GM03348 (cell line): ENCODE measurements around the gene LCE1F.

Source experiments
- DNase-seq: peaks from one replicate; pipeline ENCODE4 v3.0.0; 2012; ENCODE audit warnings: low spot score

The LCE1F gene, protein sequence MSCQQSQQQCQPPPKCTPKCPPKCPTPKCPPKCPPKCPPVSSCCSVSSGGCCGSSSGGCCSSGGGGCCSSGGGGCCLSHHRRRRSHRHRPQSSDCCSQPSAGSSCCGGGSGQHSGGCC

DNA sequence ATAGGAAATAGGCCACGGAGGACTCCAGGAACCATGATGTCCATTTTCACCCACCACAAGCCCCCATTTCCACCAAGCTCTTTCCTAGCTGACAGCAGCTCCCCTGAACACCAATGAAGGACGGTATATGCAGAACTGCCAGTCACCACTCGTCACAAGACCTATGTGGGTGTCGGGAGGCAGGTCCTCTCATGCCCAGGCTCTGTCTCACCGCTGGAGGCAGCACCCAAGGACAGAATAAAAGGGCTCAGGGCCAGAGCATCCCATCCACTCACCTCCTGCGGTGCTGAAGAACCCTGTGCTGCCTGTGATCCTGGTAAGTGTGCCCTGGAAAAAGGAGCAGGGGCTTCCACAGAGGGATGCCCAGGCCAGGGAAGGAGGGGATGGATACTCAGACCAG is at the start of gene LCE1F:
Gene LCE1F (plus strand): TSS at position 266 of the 400 bp plus-strand sequence. CDS start 1,232 bp downstream, outside the sequence.
- no peak for DNase-seq

DNA sequence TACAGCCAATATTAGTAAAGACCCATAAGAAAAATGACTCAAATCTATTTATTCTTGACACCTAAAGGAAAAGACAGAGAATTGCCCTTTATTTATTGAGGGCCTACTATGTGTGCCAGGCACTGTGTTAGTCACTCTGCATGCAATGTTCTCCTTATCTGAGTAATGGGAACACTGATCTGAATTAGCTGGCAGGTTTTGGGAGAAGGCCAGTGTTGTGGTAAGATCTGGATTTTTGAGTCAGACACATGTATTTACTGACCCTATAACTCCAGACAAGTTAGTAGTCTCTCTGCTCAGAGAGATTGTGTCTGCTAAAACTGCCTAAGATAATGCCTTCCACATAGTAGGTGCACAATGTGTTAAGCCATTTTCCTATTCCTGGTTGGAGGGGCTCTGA is 49.7 kb upstream of the LCE1F start:
- DNase-seq, result no peak

DNA sequence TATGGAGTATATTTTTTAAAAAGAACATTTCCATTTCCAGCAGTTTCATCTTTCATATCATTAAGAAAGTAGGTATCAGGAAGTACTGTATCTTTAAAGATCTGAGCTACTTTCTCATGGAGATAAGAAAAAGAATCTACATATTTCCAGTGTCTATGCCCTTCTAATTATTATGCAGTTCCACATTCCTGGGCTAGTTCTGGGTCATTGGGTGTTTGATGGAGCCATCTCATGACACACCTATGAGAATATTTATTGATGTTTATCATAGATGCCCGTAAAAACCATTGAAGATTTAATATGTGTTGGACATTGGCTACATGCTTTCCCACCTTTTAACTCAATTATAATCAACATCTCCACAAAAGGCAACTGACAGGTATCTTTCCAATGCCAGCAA is 46.0 kb upstream of the LCE1F start:
- no peak for DNase-seq

DNA sequence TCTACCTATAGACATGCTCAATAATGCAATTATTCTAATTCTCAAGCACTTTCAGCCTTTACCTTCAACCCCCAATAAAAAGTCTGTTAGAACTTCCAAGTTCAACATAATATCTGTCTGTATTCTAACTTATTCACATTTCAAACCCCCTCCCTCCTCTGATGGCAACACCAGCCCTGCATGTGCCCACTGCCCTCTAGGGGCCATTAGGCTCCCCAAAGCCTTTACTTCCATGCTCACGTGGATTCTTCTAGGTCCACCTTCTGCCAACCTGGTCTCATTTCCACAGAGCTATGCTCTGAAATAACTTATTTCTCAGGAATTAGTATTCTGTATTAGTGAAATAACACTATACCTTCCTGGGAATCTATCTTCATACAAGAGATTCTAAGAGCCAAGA is 39.3 kb upstream of the LCE1F start:
- DNase-seq, result no peak

DNA sequence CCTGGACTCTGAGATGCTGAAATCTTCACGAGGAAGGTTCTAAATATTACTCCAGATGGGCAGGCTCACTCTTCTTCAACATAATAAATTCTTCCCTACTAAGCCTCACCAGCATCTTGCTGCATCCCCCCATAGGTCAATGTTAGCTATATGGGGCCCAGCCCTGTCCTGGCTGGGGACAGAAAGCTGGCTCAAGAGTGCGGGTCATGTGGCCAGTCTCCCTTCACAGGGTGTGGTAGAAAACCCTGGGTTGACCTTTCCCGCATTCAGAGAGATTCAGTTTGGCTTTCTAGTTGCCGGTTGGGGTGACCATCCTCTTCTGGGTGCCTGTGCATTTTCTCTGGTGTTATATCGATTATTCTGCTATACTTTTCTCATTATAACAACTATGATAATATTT is 36.9 kb upstream of the LCE1F start:
- DNase-seq, result no peak

DNA sequence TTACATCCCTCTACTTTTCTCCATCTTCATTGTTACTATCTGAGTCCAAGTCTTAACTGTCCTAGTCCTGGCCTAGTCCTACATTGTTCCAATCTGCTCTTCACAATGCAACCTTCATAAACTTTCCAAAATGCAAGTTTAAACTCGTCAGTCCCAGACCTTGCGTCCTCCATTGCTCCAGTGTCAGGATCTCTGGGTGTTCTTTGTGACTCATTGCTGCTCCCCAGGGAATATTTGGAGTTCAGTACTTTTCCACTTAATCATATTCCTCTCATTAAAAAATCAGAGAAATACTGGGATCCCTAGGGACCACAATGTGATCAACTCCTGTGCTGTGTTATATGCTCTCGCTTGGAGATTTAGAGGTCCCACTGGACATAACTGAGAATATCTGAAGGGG is 35.1 kb upstream of the LCE1F start:
- no peak for DNase-seq

DNA sequence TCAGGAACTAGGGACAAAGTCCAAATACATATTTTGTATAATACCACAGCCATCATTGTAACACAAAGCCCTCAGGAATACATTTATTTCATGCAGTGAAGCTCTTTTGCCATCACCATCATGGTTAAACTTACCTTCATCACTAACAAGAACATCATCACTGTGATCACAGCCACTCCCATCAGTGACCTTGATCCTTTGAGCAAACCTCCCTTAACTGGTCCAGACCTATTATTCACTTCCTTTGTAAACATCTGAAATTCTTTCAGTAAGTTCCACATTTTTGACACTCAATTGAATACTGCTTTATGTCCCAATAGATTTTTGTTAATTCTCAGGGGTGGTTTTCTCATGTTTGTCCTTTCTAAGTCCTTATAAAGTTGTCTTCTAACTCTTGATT is 33.3 kb upstream of the LCE1F start:
- no peak for DNase-seq

DNA sequence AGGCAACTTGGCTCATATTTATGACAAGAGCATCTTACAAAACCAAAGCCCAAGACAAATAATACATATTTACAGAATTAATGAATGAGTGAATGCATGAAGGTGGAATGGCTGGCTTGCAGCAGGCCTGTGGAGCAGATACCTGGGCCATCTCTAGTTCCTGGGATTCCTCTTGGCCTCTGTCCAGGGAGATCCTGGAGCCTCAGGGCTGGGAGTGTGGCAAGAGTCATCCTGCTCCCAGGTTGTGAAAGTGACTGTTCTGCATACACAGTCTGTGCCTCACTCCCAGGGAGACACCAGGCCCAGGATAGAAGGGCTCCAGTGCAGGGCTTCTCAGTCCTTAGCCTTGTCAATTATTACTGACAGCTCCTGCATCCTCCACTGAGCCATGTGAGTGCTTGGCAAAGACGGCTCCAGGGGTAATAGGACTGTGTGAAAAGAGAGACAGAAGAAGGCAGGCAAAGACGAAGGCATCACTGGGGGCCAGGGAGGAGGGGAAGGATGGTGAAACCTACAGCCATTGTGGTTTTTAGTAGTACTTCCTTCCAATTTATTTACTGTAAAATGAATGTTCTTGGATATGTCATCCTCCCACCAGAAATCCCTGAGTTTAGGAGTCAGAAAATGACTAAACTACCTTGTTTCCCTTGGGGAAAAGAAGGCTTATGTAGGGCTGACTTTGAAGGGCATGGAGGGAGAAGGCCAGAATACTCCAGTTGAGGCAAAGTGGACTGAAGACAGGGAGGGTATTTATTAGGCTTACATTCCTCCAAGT is 31.4 kb upstream of the LCE1F start:
- DNase-seq, result peak; percentile 29

DNA sequence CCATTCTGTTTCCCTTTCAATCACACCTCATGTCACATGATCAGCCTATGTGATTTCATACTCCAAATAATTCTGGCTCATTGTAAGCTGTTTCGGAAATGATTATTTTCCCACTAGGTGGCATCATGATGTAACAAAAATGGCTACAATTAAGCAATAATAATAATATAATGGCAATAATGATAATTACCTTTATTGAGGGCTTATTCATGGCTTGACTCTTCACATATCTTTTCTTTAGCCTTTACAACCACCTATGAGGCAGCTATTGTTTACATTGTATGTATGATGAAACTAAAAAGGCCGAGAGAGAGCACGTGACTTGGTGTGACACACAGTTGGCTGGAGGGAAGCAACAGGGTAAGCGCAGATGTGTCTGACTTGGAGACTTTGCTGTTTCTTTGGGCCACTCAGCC is 29.6 kb upstream of the LCE1F start:
- DNase-seq, result no peak

DNA sequence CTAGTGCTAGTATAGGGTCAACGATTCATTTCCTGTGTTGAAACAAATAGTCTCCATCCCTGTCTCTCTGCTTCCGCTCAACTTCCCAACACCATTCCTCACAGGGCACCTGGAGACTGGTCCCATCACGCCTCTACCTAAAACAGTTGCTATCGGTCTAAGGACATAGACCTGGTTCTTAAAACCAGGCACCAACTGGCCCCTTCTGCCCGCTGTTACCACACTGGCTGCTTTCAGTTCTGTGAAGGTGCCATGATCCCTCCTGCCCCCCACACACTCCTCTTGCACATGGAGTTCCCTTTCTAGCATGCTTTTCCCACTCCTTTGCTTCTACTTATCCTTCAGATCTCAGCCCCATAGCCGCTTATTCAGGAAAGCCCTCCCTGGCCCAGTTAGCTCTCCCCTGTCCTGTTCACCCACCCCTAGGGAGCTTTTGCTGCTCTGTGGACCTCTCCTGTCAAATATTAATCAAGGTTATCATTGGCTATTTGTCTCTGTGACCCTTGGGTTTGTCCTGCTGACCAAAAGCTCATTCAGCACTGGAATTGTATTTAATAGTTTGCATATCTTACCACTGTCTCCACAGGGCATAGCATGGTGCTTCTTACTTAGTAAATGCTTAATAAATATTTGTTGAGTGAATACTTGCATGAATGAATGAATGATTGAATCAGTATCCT is 29.0 kb upstream of the LCE1F start:
- no peak for DNase-seq

DNA sequence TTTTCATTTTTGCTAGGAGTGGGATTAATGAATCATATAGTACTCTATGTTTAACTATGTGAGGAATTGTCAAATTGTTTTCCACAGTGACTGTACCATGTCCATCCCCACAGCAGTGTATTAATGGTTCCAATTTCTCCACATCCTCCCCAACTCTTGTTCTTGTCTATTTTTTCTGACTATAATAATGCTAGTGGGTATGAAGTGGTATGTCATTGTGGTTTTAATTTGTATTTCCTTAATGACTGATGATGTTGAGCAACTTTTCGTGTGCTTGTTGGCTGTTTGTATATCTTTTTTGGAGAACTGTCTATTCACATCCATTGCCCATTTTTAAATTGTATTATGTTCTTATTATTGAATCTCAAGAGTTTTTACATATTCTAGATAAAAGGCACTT is 27.1 kb upstream of the LCE1F start:
- DNase-seq, result no peak

DNA sequence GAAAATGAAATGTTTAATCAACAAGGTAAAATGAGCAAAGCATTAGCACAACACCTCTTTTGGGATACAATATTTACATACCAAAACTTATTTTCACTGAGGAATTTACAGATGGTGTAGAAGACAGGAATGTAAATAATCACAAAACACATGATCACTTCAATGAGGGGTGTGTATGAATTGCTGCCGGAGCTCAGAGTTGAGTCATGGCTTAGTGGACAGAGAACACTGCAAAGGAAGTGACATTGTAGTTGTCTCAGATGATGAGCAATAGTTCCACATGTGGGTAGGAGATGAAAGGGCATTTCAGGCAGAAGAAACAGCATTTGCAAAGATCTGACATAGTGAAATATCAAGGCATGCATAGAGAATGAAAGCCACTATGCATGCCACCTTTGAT is 22.7 kb upstream of the LCE1F start:
- peak; percentile 76 for DNase-seq

DNA sequence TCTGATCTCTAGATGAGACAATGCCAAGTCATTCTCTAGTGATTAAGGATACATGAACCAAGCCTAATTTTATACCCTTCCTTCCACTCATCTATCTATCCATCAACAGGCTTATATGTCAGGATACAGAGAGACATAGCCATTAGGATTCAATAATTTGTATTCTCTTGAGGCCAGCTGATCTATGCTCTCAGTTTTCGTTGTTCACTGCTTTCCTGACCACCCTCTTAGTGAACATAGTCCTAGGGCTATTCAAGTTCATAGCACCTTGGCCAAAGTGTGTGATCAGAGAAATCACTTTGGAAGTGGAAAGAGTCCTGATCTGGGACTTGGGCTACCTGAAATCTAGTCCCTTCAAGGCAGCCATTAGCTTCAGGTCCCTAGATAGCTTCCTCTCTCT is 21.4 kb upstream of the LCE1F start:
- no peak for DNase-seq

DNA sequence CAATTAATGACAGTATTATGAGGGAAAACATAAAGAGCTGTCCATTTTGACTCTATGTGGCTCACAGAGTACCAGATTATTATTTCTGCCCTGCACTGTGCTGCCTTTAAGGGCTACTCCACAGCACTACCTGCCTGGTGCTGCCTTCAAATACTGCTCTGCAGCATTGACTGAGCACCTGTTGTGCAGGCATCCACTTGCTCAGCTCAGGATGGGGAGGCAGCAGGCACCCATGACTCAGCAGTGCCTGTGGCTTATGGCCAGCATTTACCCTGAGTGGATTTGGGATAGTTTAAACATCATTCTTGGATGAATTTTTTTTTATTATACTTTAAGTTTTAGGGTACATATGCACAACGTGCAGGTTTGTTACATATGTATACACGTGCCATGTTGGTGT is 18.1 kb upstream of the LCE1F start:
- no peak for DNase-seq

DNA sequence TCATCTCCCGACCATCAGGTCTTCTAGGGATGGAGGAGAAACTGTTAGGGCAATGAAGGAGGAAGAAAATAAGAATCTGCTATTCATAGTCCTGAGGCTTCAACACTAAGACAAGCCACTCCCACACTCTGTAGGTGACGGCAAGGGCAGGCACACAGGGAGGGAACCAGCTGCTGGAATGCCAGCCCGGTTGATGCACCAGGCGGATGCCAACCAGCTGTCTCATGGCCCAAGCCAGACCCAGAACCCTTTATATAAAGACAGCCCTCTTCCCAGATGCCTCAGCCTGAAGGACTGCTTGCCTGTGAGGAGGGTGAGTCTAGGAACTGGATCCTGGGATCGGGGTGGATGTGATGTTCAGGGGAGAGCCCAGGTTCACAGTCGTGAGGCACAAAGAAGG is 17.2 kb upstream of the LCE1F start, which contains the start of gene KPRP:
Gene KPRP (plus strand): TSS at position 279 of the 400 bp plus-strand sequence. CDS start 1,564 bp downstream, outside the sequence.
- DNase-seq, result no peak

DNA sequence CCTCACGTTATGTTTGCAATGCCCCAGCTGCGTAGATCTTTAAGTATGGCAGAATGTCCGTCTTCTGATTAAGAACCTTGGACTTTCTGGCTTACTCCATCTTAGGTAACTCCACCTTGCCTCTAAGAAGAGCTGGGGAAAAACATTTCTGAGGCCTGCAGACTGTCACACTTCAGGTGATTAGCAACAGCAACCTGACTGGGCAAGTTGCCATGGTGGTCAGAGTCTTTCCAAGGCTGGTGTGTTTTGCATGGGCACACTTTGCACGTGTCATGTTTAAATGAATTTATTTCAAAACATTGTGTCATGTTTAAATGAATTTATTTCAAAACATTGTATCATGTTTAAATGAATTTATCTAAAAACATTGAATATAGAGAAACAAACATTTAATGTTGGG is 16.3 kb upstream of the LCE1F start:
- DNase-seq, result no peak

DNA sequence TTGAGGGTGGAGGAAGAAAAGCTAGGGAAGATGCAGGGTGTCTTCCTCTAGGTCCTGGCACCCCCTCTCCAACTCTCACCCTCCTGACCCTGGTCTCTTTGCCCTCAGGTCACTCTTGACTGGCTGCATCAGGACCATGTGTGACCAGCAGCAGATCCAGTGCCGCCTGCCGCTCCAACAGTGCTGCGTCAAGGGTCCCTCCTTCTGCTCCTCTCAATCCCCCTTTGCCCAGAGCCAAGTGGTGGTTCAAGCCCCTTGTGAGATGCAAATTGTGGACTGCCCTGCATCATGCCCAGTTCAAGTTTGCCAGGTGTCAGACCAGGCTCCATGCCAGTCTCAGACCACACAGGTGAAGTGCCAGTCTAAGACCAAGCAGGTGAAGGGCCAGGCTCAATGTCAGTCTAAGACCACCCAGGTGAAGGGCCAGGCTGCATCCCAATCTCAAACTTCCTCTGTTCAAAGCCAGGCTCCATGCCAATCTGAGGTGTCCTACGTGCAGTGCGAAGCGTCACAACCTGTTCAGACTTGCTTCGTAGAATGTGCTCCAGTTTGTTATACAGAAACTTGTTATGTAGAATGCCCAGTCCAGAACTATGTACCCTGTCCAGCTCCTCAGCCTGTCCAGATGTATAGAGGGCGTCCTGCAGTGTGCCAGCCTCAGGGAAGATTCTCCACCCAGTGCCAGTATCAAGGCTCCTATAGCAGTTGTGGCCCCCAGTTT is 15.3 kb upstream of the LCE1F start:
- no peak for DNase-seq

DNA sequence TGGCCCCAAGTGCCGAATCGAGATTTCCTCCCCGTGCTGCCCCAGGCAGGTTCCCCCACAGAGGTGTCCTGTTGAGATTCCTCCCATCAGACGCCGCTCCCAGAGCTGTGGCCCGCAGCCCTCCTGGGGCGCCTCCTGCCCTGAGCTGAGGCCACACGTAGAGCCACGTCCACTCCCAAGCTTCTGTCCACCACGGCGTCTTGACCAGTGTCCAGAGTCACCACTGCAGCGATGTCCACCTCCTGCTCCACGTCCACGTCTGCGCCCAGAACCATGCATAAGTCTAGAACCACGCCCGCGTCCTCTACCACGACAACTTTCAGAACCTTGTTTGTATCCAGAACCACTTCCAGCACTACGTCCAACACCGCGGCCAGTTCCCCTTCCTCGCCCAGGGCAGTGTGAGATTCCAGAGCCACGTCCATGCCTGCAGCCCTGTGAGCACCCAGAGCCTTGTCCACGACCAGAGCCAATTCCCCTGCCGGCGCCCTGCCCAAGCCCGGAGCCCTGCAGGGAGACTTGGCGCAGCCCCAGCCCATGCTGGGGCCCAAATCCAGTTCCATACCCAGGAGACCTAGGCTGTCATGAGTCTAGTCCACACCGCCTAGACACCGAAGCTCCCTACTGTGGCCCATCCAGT is 14.3 kb upstream of the LCE1F start:
- DNase-seq, result no peak

DNA sequence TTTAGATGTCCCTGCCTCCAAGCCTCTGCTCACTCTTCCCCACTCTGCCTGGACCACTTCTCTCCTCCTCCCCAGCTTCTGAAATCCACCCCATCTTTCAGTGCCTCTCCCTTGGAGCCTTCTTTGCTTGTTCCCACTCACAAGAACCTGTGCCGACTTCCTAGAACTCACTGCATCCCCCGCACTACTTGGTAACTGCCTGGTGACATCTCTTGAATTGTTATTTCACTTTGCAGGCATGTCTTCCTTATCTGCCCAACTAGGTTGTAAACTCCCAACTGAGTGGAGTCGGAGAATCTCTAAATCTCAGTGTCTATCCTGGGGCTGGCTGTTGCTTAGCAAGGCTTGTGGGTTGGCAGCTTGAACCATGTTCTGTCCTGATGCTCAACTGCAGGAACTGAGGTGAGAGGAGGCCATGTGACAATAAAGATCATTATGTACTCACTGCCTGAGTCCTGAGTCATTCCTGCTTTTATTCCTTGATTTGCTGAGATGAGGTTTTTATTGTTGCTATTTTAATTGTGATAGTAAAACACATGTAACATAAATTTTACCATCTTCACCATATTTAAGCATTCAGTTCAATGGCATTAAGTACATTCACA is 13.2 kb upstream of the LCE1F start:
- no peak for DNase-seq

DNA sequence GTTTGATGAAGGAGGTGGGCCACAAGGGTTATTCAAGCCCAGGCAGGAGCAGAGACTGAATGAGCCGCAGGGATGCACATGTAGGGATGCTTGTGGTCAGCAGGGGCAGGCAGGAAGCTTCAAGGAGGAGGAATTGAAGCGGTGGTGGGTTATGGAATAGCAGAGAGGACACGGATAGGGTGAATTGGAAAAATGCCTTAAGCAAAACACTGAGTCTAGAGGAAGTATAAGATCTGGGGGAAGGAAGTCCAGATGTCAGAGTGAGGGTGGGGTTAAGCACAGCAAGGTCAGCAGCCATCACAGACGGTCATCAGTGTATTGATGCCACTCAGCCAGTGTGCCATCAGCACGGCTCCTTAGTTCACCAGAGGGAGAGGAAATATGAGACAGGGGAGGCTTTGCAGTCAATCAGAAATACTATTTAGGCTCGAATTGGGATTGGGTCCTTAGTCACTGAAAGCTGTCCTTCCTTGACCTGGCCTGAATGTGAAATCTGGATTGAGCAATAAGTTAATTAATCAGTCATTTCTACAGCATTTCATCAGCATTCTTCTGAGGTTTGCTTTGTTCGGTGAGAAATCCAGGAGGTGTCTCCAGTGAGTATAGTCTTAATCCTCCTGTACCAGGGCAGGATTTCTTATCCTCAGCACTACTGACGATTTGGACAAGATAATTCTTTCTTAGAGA is 6.0 kb upstream of the LCE1F start:
- DNase-seq, result peak; percentile 44

DNA sequence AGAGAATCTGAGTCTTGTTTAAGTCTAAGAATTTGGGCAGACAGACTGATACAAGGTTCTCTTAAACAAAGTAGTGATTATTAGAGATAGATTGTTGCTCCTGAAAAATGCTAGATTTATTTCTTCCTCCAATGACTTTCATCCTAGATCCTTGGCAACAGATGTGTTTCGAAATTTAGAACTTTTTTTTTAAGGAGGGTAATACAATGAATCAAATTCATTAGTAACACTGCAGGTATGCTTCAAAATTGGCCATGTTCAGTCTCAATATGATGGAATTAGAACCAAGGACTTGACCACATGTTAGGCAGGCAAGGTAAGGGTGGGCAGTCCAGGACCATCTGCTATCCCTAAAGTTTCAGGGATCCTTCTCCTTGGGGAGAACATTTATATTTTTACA is 4.5 kb upstream of the LCE1F start:
- no peak for DNase-seq
